CD14-positive monocyte (primary cell): ENCODE measurements around the gene LRRC52. TPM values are rescaled to one million over a fixed set of nuclear protein-coding genes. Genes with fewer than 3 reads are reported as not detected.

Experiments
- DNase-seq, 3 donors: peaks; one replicate each; pipeline ENCODE4 v3.0.0-alpha.2; 2011 to 2022
- H2AFZ ChIP-seq: 2 replicates; pipeline ENCODE4 v1.6.0; 2012; ENCODE audit warnings: mild to moderate bottlenecking, low read depth, low read length, inconsistent platforms; ENCODE audit not compliant: insufficient read depth, poor library complexity, severe bottlenecking
- H3K27ac ChIP-seq, 2 donors: 1 replicate in 1 of 2; 2 replicates in 1 of 2; pipeline ENCODE4 v1.5.1; 2012 to 2013; ENCODE audit warnings: low read length in 2 of 2, control low read depth in 1 of 2, inconsistent platforms in 1 of 2, low read depth in 1 of 2, mild to moderate bottlenecking in 1 of 2
- H3K27me3 ChIP-seq, 2 donors: one replicate each; pipeline versions ENCODE4 v1.6.0 to v1.6.1; 2011 to 2013; ENCODE audit warnings: low read length in 2 of 2; ENCODE audit not compliant: control insufficient read depth in 2 of 2, insufficient read depth in 2 of 2
- H3K36me3 ChIP-seq, 2 donors: replicated peaks in 1 of 2; 1 replicate in 1 of 2; 2 replicates in 1 of 2; pipeline versions ENCODE4 v1.5.1 to v1.6.1; 2012 to 2013; ENCODE audit warnings: low read length in 2 of 2, control low read depth in 1 of 2, inconsistent platforms in 1 of 2, mild to moderate bottlenecking in 1 of 2; ENCODE audit not compliant: insufficient read depth in 2 of 2, control insufficient read depth in 1 of 2
- H3K4me1 ChIP-seq, 2 donors: 1 replicate in 1 of 2; 2 replicates in 1 of 2; pipeline versions ENCODE4 v1.5.1 to v1.6.1; 2012 to 2013; ENCODE audit warnings: low read length in 2 of 2, control low read depth in 1 of 2, inconsistent platforms in 1 of 2, mild to moderate bottlenecking in 1 of 2, moderate library complexity in 1 of 2; ENCODE audit not compliant: insufficient read depth in 2 of 2, control insufficient read depth in 1 of 2
- H3K4me2 ChIP-seq: replicated peaks from 2 replicates; pipeline ENCODE3; 2012; ENCODE audit warnings: low read length, moderate library complexity, mild to moderate bottlenecking; ENCODE audit not compliant: poor library complexity, severe bottlenecking; ENCODE audit errors: extremely low read depth
- H3K4me3 ChIP-seq, 3 experiments: fragments of 200-600 bp in 1 of 3; sonication (generic) in 1 of 3; replicated peaks in 1 of 3; 1 replicate in 2 of 3; 2 replicates in 1 of 3; pipeline ENCODE4 v1.5.1; 2011 to 2013; ENCODE audit warnings: low read length in 3 of 3, mild to moderate bottlenecking in 3 of 3, control low read depth in 2 of 3, low read depth in 2 of 3, inconsistent platforms in 1 of 3, moderate library complexity in 1 of 3
- H3K79me2 ChIP-seq: 2 replicates; pipeline ENCODE4 v1.6.0; 2012; ENCODE audit warnings: mild to moderate bottlenecking, control low read depth, inconsistent platforms, low read length, moderate library complexity; ENCODE audit not compliant: insufficient read depth
- H3K9ac ChIP-seq: 2 replicates; pipeline ENCODE4 v1.6.0; 2017; ENCODE audit warnings: low read length, mild to moderate bottlenecking; ENCODE audit not compliant: insufficient read depth, poor library complexity, severe bottlenecking
- H3K9me3 ChIP-seq, 2 donors: replicated peaks in 1 of 2; 1 replicate in 1 of 2; 2 replicates in 1 of 2; pipeline versions ENCODE4 v1.5.1 to v1.6.1; 2012 to 2013; ENCODE audit warnings: low read length in 2 of 2, control low read depth in 1 of 2; ENCODE audit not compliant: control insufficient read depth in 1 of 2, insufficient read depth in 1 of 2
- H4K20me1 ChIP-seq: 2 replicates; pipeline ENCODE4 v1.6.0; 2012; ENCODE audit warnings: mild to moderate bottlenecking, low read length, control low read depth, moderate library complexity; ENCODE audit not compliant: insufficient read depth
- H3K27ac Mint-ChIP-seq, 7 donors: one replicate each; pipeline ENCODE4 v1.8.0; 2020; ENCODE audit warnings: mild to moderate bottlenecking in 7 of 7, mixed read lengths in 7 of 7, moderate library complexity in 6 of 7, inconsistent platforms in 2 of 7
- H3K27me3 Mint-ChIP-seq, 3 donors: one replicate each; pipeline ENCODE4 v1.8.0; 2021 to 2022; ENCODE audit warnings: low read depth in 3 of 3, mild to moderate bottlenecking in 3 of 3, mixed read lengths in 3 of 3, moderate library complexity in 3 of 3, inconsistent platforms in 1 of 3
- H3K36me3 Mint-ChIP-seq, 2 donors: one replicate each; pipeline ENCODE4 v1.8.0; 2020; ENCODE audit warnings: mixed read lengths in 2 of 2, inconsistent platforms in 1 of 2, mild to moderate bottlenecking in 1 of 2
- H3K4me1 Mint-ChIP-seq: one replicate; pipeline ENCODE4 v1.8.0; 2020; ENCODE audit warnings: mild to moderate bottlenecking, mixed read lengths
- H3K4me3 Mint-ChIP-seq, 2 donors: one replicate each; pipeline ENCODE4 v1.8.0; 2020; ENCODE audit warnings: mild to moderate bottlenecking in 2 of 2, mixed read lengths in 2 of 2, moderate library complexity in 1 of 2
- H3K9me3 Mint-ChIP-seq, 7 donors: one replicate each; pipeline ENCODE4 v1.8.0; 2020 to 2022; ENCODE audit warnings: mixed read lengths in 7 of 7, mild to moderate bottlenecking in 6 of 7, moderate library complexity in 6 of 7, inconsistent platforms in 2 of 7
- CTCF ChIP-seq: fragments of 200-600 bp; IDR thresholded peaks from one replicate; pipeline ENCODE4 v1.8.0; 2022; ENCODE audit warnings: antibody characterized with exemption, mild to moderate bottlenecking
- WGBS: methylation state at CpG from one replicate; pipeline ENCODE4 v1.1.5; 2013; ENCODE audit warnings: missing lambda C conversion rate; ENCODE audit not compliant: insufficient coverage; 5-methylcytosine and 5-hydroxymethylcytosine counted together
- intact Hi-C, 2 donors: fragments of 100-400 bp; cut with micrococcal nuclease; formaldehyde crosslinking; loops; one replicate each; pipeline versions ENCODE4 v1.15.0 to v1.15.1; 2023
- polyA plus RNA-seq, 3 donors: library from polyadenylated mRNA; depleted of rRNA in 1 of 3; unstranded in 2 of 3; stranded (reverse) in 1 of 3; fragments of 300-500 nt in 2 of 3; fragments of >200 nt in 1 of 3; fragmentation: Illumina TruSeq in 2 of 3; gene quantifications; 1 replicate in 2 of 3; 2 replicates in 1 of 3; pipeline ENCODE4 v1.2.3, GENCODE V29; 2012 to 2021

LRRC52 gene
- polyA plus RNA-seq, 3 donors, result not detected

GRCh38 chr1:165575468-165576099 lies 31.8 kb downstream of the LRRC52 start:
- H3K27me3 ChIP-seq, result peaks cover 12 to 32% of the 10 kb centered on the region in 2 donors
- no peak overlapping the region for H3K4me2 ChIP-seq
- no peaks in the 10 kb centered on the region for H3K79me2 ChIP-seq
- intact Hi-C loops, result no loop called here
- H3K27ac ChIP-seq, result no peak overlapping the region
- no peak overlapping the region for H3K9ac ChIP-seq
- H3K36me3 ChIP-seq, result no peaks in the 10 kb centered on the region
- Mint-ChIP-seq H3K9me3 (peaks cover 0 to 5% (median 0%) of the 10 kb centered on the region in 7 donors), H3K4me3 (peak overlapping the region in 1 of 2 donors; percentile 8), H3K27me3 (peaks cover 24 to 55% (median 28%) of the 10 kb centered on the region in 3 donors), H3K27ac (no peak overlapping the region), H3K4me1 (no peaks in the 10 kb centered on the region), H3K36me3 (no peaks in the 10 kb centered on the region)
- no peaks in the 10 kb centered on the region for H3K4me1 ChIP-seq
- no peak for DNase-seq
- no peak overlapping the region for H2AFZ ChIP-seq
- no peak for TF ChIP-seq CTCF
- no peaks in the 10 kb centered on the region for H3K9me3 ChIP-seq
- H3K4me3 ChIP-seq, result no peak overlapping the region
- whole genome bisulfite sequencing, result 40% methylated on average over 1 of the region's 4 CpGs
- H4K20me1 ChIP-seq, result no peaks in the 10 kb centered on the region

- no peak overlapping the region for H3K9ac ChIP-seq
- no peak overlapping the region for H3K4me3 Mint-ChIP-seq
- intact Hi-C loops, result no loop called here
- no peak overlapping the region for H3K27ac Mint-ChIP-seq
- peaks cover 12 to 29% of the 10 kb centered on the region in 2 donors for H3K27me3 ChIP-seq
- TF ChIP-seq CTCF, result no peak
- H3K4me1 ChIP-seq, result no peaks in the 10 kb centered on the region
- DNase-seq, result no peak
- H4K20me1 ChIP-seq, result no peaks in the 10 kb centered on the region
- H3K9me3 ChIP-seq, result no peaks in the 10 kb centered on the region
- no peaks in the 10 kb centered on the region for H3K79me2 ChIP-seq
- peaks cover 0 to 5% (median 0%) of the 10 kb centered on the region in 7 donors for H3K9me3 Mint-ChIP-seq
- H3K27ac ChIP-seq, result no peak overlapping the region
- no peaks in the 10 kb centered on the region for H3K36me3 ChIP-seq
- no peaks in the 10 kb centered on the region for H3K4me1 Mint-ChIP-seq
- WGBS, result no CpG with 5 or more reads among the region's 2 CpGs
- peaks cover 20 to 51% (median 25%) of the 10 kb centered on the region in 3 donors for H3K27me3 Mint-ChIP-seq
- no peak overlapping the region for H3K4me3 ChIP-seq
- no peaks in the 10 kb centered on the region for H3K36me3 Mint-ChIP-seq
- H2AFZ ChIP-seq, result no peak overlapping the region
- no peak overlapping the region for H3K4me2 ChIP-seq
Observed at GRCh38 chr1:165576536-165576935, 32.7 kb downstream of the LRRC52 start.
